Caco-2 (cell line): Measurements from ENCODE around the gene SSC4D. TPM values are rescaled to one million over a fixed set of nuclear protein-coding genes. Genes with fewer than 3 reads are reported as not detected.

Experiments
- BruUV-seq: library from RNA; stranded (reverse); fragments of 400-500 nt; replicated peaks from 2 replicates; lab custom pipeline; 2021; lab: Mats Ljungman, UMichigan
- CTCF ChIA-PET: fragments of 300-600 bp; sonication (Branson Sonifier 250); formaldehyde crosslinking; loops from one replicate; lab custom pipeline; 2022; ENCODE audit warnings: antibody characterized with exemption; lab: Charles Lee
- POLR2A ChIA-PET: fragments of 300-600 bp; sonication (Branson Sonifier 250); formaldehyde crosslinking; loops from one replicate; lab custom pipeline; 2022; ENCODE audit warnings: antibody characterized with exemption; lab: Charles Lee
- DNase-seq, 2 experiments: peaks; one replicate each; pipeline versions ENCODE4 v3.0.0 to v3.0.0-alpha.2; 2020 to 2022
- H3K27me3 ChIP-seq: replicated peaks from 2 replicates; pipeline ENCODE4 v1.6.0; 2011; ENCODE audit warnings: low read length; ENCODE audit not compliant: control insufficient read depth, insufficient read depth
- H3K36me3 ChIP-seq: 2 replicates; pipeline ENCODE4 v1.5.1; 2011; ENCODE audit warnings: low read length; ENCODE audit not compliant: control insufficient read depth, insufficient read depth
- H3K4me1 ChIP-seq: fragments of 250-450 bp; sonication (Bioruptor Pico); 2 replicates; pipeline ENCODE4 v1.5.1; 2020; ENCODE audit warnings: mild to moderate bottlenecking
- H3K4me3 ChIP-seq: 2 replicates; pipeline ENCODE4 v1.5.1; 2011; ENCODE audit warnings: low read depth, mild to moderate bottlenecking, control low read depth, low read length
- H3K9me3 ChIP-seq: fragments of 250-450 bp; sonication (Bioruptor Pico); 2 replicates; pipeline ENCODE4 v1.5.1; 2020; ENCODE audit warnings: mild to moderate bottlenecking, moderate library complexity
- H3K27ac Mint-ChIP-seq: one replicate; pipeline ENCODE4 v1.8.0; 2022; ENCODE audit warnings: mixed read lengths; ENCODE audit not compliant: unreplicated experiment
- H3K27me3 Mint-ChIP-seq: one replicate; pipeline ENCODE4 v1.8.0; 2022; ENCODE audit warnings: mixed read lengths; ENCODE audit not compliant: insufficient read depth, unreplicated experiment
- H3K36me3 Mint-ChIP-seq: one replicate; pipeline ENCODE4 v1.8.0; 2022; ENCODE audit warnings: mild to moderate bottlenecking, mixed read lengths; ENCODE audit not compliant: insufficient read depth, unreplicated experiment
- H3K4me1 Mint-ChIP-seq: one replicate; pipeline ENCODE4 v1.8.0; 2022; ENCODE audit warnings: low read depth, mixed read lengths; ENCODE audit not compliant: unreplicated experiment
- H3K4me3 Mint-ChIP-seq: one replicate; pipeline ENCODE4 v1.8.0; 2022; ENCODE audit warnings: mild to moderate bottlenecking, moderate library complexity, mixed read lengths; ENCODE audit not compliant: unreplicated experiment
- H3K9me3 Mint-ChIP-seq: one replicate; pipeline ENCODE4 v1.8.0; 2022; ENCODE audit warnings: mixed read lengths; ENCODE audit not compliant: unreplicated experiment
- CTCF ChIP-seq, 2 experiments: fragments of 200-600 bp in 1 of 2; IDR thresholded peaks; 1 replicate in 1 of 2; 2 replicates in 1 of 2; pipeline versions ENCODE4 v1.5.1 to v1.8.0; 2011 to 2022; ENCODE audit warnings: antibody characterized with exemption in 1 of 2, control low read depth in 1 of 2, inconsistent platforms in 1 of 2, low read depth in 1 of 2, low read length in 1 of 2, mild to moderate bottlenecking in 1 of 2, moderate library complexity in 1 of 2; ENCODE audit not compliant: insufficient read depth in 1 of 2, severe bottlenecking in 1 of 2, unreplicated experiment in 1 of 2
- intact Hi-C: fragments of 100-400 bp; cut with micrococcal nuclease; formaldehyde crosslinking; loops from one replicate; pipeline ENCODE4 v1.10.0; 2022; ENCODE audit not compliant: unreplicated experiment
- total RNA-seq: library from RNA; stranded (reverse); gene quantifications from 2 replicates; pipeline ENCODE4 v1.2.3, GENCODE V29; 2022

Gene SSC4D
- total RNA-seq, 1 experiment from 2014 or later: 1.6 TPM

- H3K27ac Mint-ChIP-seq: no peak overlapping the region
- Histone ChIP-seq H3K4me1 (peaks cover 13% of the 10 kb centered on the region), H3K27me3 (no peaks in the 10 kb centered on the region), H3K9me3 (no peaks in the 10 kb centered on the region), H3K4me3 (no peak overlapping the region), H3K36me3 (no peaks in the 10 kb centered on the region)
- no peaks in the 10 kb centered on the region for H3K4me1 Mint-ChIP-seq
- no peaks in the 10 kb centered on the region for H3K27me3 Mint-ChIP-seq
- ChIA-PET CTCF (interaction anchor here (0.6 kb wide), 1 partner anchor 624 kb away, joined by 3 read pairs; no protein-coding TSS in a partner anchor), POLR2A (interaction anchor here (0.7 kb wide), 1 partner anchor 240 kb away, joined by 5 read pairs; no protein-coding TSS in a partner anchor)
- no peak for DNase-seq
- no peaks in the 10 kb centered on the region for H3K36me3 Mint-ChIP-seq
- no TSS peak for BruUV-seq
- intact Hi-C loops: no loop called here
- H3K9me3 Mint-ChIP-seq: no peaks in the 10 kb centered on the region
- no peak for TF ChIP-seq CTCF (IDR thresholded peaks at IDR 0.05; ENCODE audit: insufficient read depth in 1 of 2, low read depth in 1 of 2, low read length in 1 of 2, severe bottlenecking in 1 of 2, unreplicated experiment in 1 of 2)
- H3K4me3 Mint-ChIP-seq: no peak overlapping the region
Observed at GRCh38 chr7:76383089-76383944, 26.2 kb downstream of the SSC4D start.

GRCh38 chr7:76381814-76382213, 27.7 kb downstream of the SSC4D start:
- TF ChIP-seq CTCF (IDR thresholded peaks at IDR 0.05; ENCODE audit: insufficient read depth in 1 of 2, low read depth in 1 of 2, low read length in 1 of 2, severe bottlenecking in 1 of 2, unreplicated experiment in 1 of 2): no peak
- H3K9me3 ChIP-seq: no peaks in the 10 kb centered on the region
- Mint-ChIP-seq H3K4me1 (no peaks in the 10 kb centered on the region), H3K27me3 (no peaks in the 10 kb centered on the region), H3K36me3 (no peaks in the 10 kb centered on the region), H3K4me3 (no peak overlapping the region), H3K27ac (no peak overlapping the region), H3K9me3 (no peaks in the 10 kb centered on the region)
- POLR2A ChIA-PET: no interaction called here
- H3K27me3 ChIP-seq: no peaks in the 10 kb centered on the region
- H3K36me3 ChIP-seq: no peaks in the 10 kb centered on the region
- intact Hi-C loops: no loop called here
- H3K4me1 ChIP-seq: peaks cover 19% of the 10 kb centered on the region
- CTCF ChIA-PET: no interaction called here
- H3K4me3 ChIP-seq: no peak overlapping the region
- no peak for DNase-seq
- BruUV-seq: no TSS peak

GRCh38 chr7:76380623-76380966, 28.9 kb downstream of the SSC4D start:
- Histone ChIP-seq H3K36me3 (no peaks in the 10 kb centered on the region), H3K27me3 (no peaks in the 10 kb centered on the region), H3K4me3 (no peak overlapping the region), H3K4me1 (peaks cover 19% of the 10 kb centered on the region), H3K9me3 (no peaks in the 10 kb centered on the region)
- ChIA-PET CTCF (no interaction called here), POLR2A (no interaction called here)
- no peaks in the 10 kb centered on the region for H3K27me3 Mint-ChIP-seq
- intact Hi-C loops: no loop called here
- no TSS peak for BruUV-seq
- no peaks in the 10 kb centered on the region for H3K4me1 Mint-ChIP-seq
- no peaks in the 10 kb centered on the region for H3K9me3 Mint-ChIP-seq
- TF ChIP-seq CTCF (IDR thresholded peaks at IDR 0.05; ENCODE audit: insufficient read depth in 1 of 2, low read depth in 1 of 2, low read length in 1 of 2, severe bottlenecking in 1 of 2, unreplicated experiment in 1 of 2): no peak
- no peak for DNase-seq
- H3K27ac Mint-ChIP-seq: peak overlapping the region; percentile 83
- H3K36me3 Mint-ChIP-seq: no peaks in the 10 kb centered on the region
- H3K4me3 Mint-ChIP-seq: peak overlapping the region; percentile 69
